Motor neuron (in vitro differentiated cells): ENCODE results near the gene SLC7A8. TPM values are rescaled to one million over a fixed set of nuclear protein-coding genes. Genes with fewer than 3 reads are reported as not detected.

Experiments used
- ATAC-seq, 8 experiments: fragments of 200-7000 bp; cut with Tn5 transposase; replicated peaks in 6 of 8; 2 replicates each; pipeline ENCODE4 v1.8.0; 2021; ENCODE audit warnings: mild to moderate bottlenecking in 8 of 8, moderate library complexity in 8 of 8
- H3K27ac ChIP-seq, 2 donors: fragments of 250-450 bp; sonication (Bioruptor Pico); 2 replicates each; pipeline ENCODE4 v1.9.0; 2021; ENCODE audit warnings: antibody characterized with exemption in 2 of 2, mild to moderate bottlenecking in 2 of 2, moderate library complexity in 1 of 2
- H3K4me1 ChIP-seq, 2 donors: fragments of 250-450 bp; sonication (Bioruptor Pico); replicated peaks in 1 of 2; 2 replicates each; pipeline ENCODE4 v1.6.1; 2021; ENCODE audit warnings: antibody characterized with exemption in 2 of 2, mild to moderate bottlenecking in 2 of 2, moderate library complexity in 1 of 2
- H3K4me3 ChIP-seq, 5 donors: fragments of 250-450 bp; sonication (Bioruptor Pico); 2 replicates each; pipeline ENCODE4 v1.9.0; 2021; ENCODE audit warnings: antibody characterized with exemption in 5 of 5, mild to moderate bottlenecking in 5 of 5, moderate library complexity in 4 of 5
- WGBS, 10 experiments: fragments of 450-650 bp; shearing (Covaris generic); methylation state at CpG; one replicate each; pipeline ENCODE4 v1.0.0; 2022; 5-methylcytosine and 5-hydroxymethylcytosine counted together
- in situ Hi-C, 9 experiments: fragments of 400-800 bp; cut with MboI; loops; one replicate each; pipeline ENCODE4 v1.15.0; 2021; ENCODE audit warnings: low sequenced_read_pairs in 9 of 9, low pct_unique_long_range_greater_than_20kb in 2 of 9; ENCODE audit not compliant: unreplicated experiment in 9 of 9
- total RNA-seq, 8 experiments: library from RNA; unstranded; fragments of 300-600 nt; gene quantifications; 2 replicates each; pipeline versions ENCODE4 v1.2.3 to v1.2.4, GENCODE V29; 2022

Gene SLC7A8
- total RNA-seq, 8 experiments from 2014 or later: 0.96 to 55.9 (median 3.4) TPM

GRCh38 chr14:23147676-23148075 is 35.8 kb downstream of the SLC7A8 start:
- H3K27ac ChIP-seq: no peak overlapping the region
- in situ Hi-C loops: no loop called here
- peak in 1 of 8 experiments; percentile 35 for ATAC-seq
- H3K4me3 ChIP-seq: no peak overlapping the region
- 88 to 100% methylated on average over 1 of the region's 1 CpG; no CpG with 5 or more reads in 8 of the 10 experiments for WGBS, 10 experiments
- no peaks in the 10 kb centered on the region for H3K4me1 ChIP-seq

GRCh38 chr14:23146980-23147379 is 36.5 kb downstream of the SLC7A8 start:
- in situ Hi-C loops: no loop called here
- Histone ChIP-seq H3K4me3 (no peak overlapping the region), H3K27ac (no peak overlapping the region), H3K4me1 (no peaks in the 10 kb centered on the region)
- ATAC-seq: no peak
- 80 to 100% (median 89%) methylated on average over 1 to 3 of the region's 4 CpGs; no CpG with 5 or more reads in 6 of the 10 experiments for WGBS, 10 experiments

GRCh38 chr14:23146351-23146910 is 37.0 kb downstream of the SLC7A8 start:
- Histone ChIP-seq H3K27ac (no peak overlapping the region), H3K4me3 (no peak overlapping the region), H3K4me1 (no peaks in the 10 kb centered on the region)
- ATAC-seq: no peak
- WGBS, 10 experiments: 77 to 86% methylated on average over 2 of the region's 2 CpGs; no CpG with 5 or more reads in 8 of the 10 experiments
- in situ Hi-C loops: no loop called here

GRCh38 chr14:23145794-23146350 is 37.6 kb downstream of the SLC7A8 start:
- no peak overlapping the region for H3K27ac ChIP-seq
- no peaks in the 10 kb centered on the region for H3K4me1 ChIP-seq
- WGBS, 10 experiments: 0 to 95% (median 67%) methylated on average over 1 to 4 of the region's 4 CpGs; no CpG with 5 or more reads in 2 of the 10 experiments
- no peak overlapping the region for H3K4me3 ChIP-seq
- in situ Hi-C loops: no loop called here
- ATAC-seq: peak in 3 of 8 experiments; percentile 17 to 45 (median 23)

GRCh38 chr14:23143911-23144310 is 39.5 kb downstream of the SLC7A8 start:
- WGBS, 10 experiments: 36 to 100% (median 77%) methylated on average over 1 of the region's 1 CpG; no CpG with 5 or more reads in 1 of the 10 experiments
- in situ Hi-C loops: no loop called here
- Histone ChIP-seq H3K4me1 (no peaks in the 10 kb centered on the region), H3K27ac (no peak overlapping the region), H3K4me3 (no peak overlapping the region)
- ATAC-seq: peak in 1 of 8 experiments; percentile 24

- H3K27ac ChIP-seq: no peak overlapping the region
These were observed 40.6 kb downstream of the SLC7A8 start for GRCh38 chr14:23142826-23143225.

GRCh38 chr14:23141706-23142444 is 41.6 kb downstream of the SLC7A8 start:
- no peaks in the 10 kb centered on the region for H3K4me1 ChIP-seq
- no peak overlapping the region for H3K27ac ChIP-seq
- 36 to 100% (median 70%) methylated on average over 1 to 6 of the region's 7 CpGs; no CpG with 5 or more reads in 1 of the 10 experiments for WGBS, 10 experiments
- ATAC-seq: peak in 3 of 8 experiments; percentile 41 to 93 (median 56)
- no peak overlapping the region for H3K4me3 ChIP-seq
- in situ Hi-C loops: no loop called here

More at GRCh38 chr14:23142826-23143225, 40.6 kb downstream of the SLC7A8 start:
- no peak for ATAC-seq
- no peaks in the 10 kb centered on the region for H3K4me1 ChIP-seq
- in situ Hi-C loops: no loop called here
- 27 to 93% (median 69%) methylated on average over 1 to 3 of the region's 4 CpGs; no CpG with 5 or more reads in 4 of the 10 experiments for WGBS, 10 experiments
- no peak overlapping the region for H3K4me3 ChIP-seq

GRCh38 chr14:23140371-23140770 is 43.1 kb downstream of the SLC7A8 start:
- WGBS, 10 experiments: 73 to 100% (median 92%) methylated on average over 1 to 5 of the region's 6 CpGs; no CpG with 5 or more reads in 4 of the 10 experiments
- in situ Hi-C loops: no loop called here
- no peak overlapping the region for H3K4me3 ChIP-seq
- ATAC-seq: no peak
- H3K27ac ChIP-seq: no peak overlapping the region
- no peaks in the 10 kb centered on the region for H3K4me1 ChIP-seq

- Histone ChIP-seq H3K4me3 (no peak overlapping the region), H3K4me1 (no peaks in the 10 kb centered on the region), H3K27ac (no peak overlapping the region)
- no peak for ATAC-seq
- in situ Hi-C loops: no loop called here
- 80 to 100% (median 100%) methylated on average over 1 to 2 of the region's 2 CpGs; no CpG with 5 or more reads in 4 of the 10 experiments for WGBS, 10 experiments
These were observed 43.6 kb downstream of the SLC7A8 start for GRCh38 chr14:23139874-23140273.

- Histone ChIP-seq H3K4me3 (no peak overlapping the region), H3K27ac (no peak overlapping the region), H3K4me1 (no peaks in the 10 kb centered on the region)
- WGBS, 10 experiments: 0 to 100% (median 40%) methylated on average over 1 to 6 of the region's 6 CpGs; no CpG with 5 or more reads in 3 of the 10 experiments
- peak in 3 of 8 experiments; percentile 30 to 75 (median 59) for ATAC-seq
- in situ Hi-C loops: no loop called here
These were observed 45.5 kb downstream of the SLC7A8 start for GRCh38 chr14:23137813-23138535.

- Histone ChIP-seq H3K27ac (no peak overlapping the region), H3K4me1 (no peaks in the 10 kb centered on the region), H3K4me3 (no peak overlapping the region)
- no peak for ATAC-seq
- in situ Hi-C loops: no loop called here
- 53 to 100% (median 92%) methylated on average over 2 to 3 of the region's 11 CpGs; no CpG with 5 or more reads in 5 of the 10 experiments for WGBS, 10 experiments
These were observed 46.2 kb downstream of the SLC7A8 start for GRCh38 chr14:23137192-23137812.

GRCh38 chr14:23136566-23137133 is 46.8 kb downstream of the SLC7A8 start:
- WGBS, 10 experiments: 16 to 100% (median 83%) methylated on average over 2 to 6 of the region's 16 CpGs; no CpG with 5 or more reads in 5 of the 10 experiments
- Histone ChIP-seq H3K4me1 (no peaks in the 10 kb centered on the region), H3K4me3 (no peak overlapping the region), H3K27ac (no peak overlapping the region)
- in situ Hi-C loops: no loop called here
- peak in 2 of 8 experiments; percentile 25 to 45 for ATAC-seq
